Mucosa of descending colon (tissue), 3 donors: ENCODE measurements around the gene WNT10A. TPM values are rescaled to one million over a fixed set of nuclear protein-coding genes. Genes with fewer than 3 reads are reported as not detected.
"Not testable (repeated sequence)": the region's sequence is repeated elsewhere in the genome, so short reads cannot be mapped to it uniquely, and the experiment has no call there.

Source experiments
- ATAC-seq: fragments of 200-7000 bp; cut with Tn5 transposase; one replicate; pipeline ENCODE4 v1.9.1; 2020; ENCODE audit warnings: mild to moderate bottlenecking, moderate library complexity
- DNase-seq, 3 donors: peaks; one replicate each; pipeline ENCODE4 v3.0.0-alpha.2; 2020
- H3K36me3 ChIP-seq: fragments of 200-600 bp; one replicate; pipeline ENCODE4 v1.8.0; 2021; ENCODE audit warnings: low read depth, mild to moderate bottlenecking
- H3K4me1 ChIP-seq: fragments of 200-600 bp; one replicate; pipeline ENCODE4 v1.8.0; 2021; ENCODE audit warnings: low read depth, mild to moderate bottlenecking
- H3K4me3 ChIP-seq: fragments of 200-600 bp; one replicate; pipeline ENCODE4 v1.8.0; 2021; ENCODE audit warnings: mild to moderate bottlenecking
- H3K9me3 ChIP-seq: fragments of 200-600 bp; one replicate; pipeline ENCODE4 v1.8.0; 2021; ENCODE audit warnings: mild to moderate bottlenecking
- intact Hi-C, 2 donors: fragments of 100-400 bp; cut with DNase I in 1 of 2; cut with micrococcal nuclease in 1 of 2; formaldehyde crosslinking; loops; one replicate each; pipeline versions ENCODE4 v1.11.0 to v1.11.1; 2022; cut with DNase I, micrococcal nuclease
- total RNA-seq, 3 donors: library from RNA; stranded (reverse); fragmentation: NEBNext Ultra II Directional in 2 of 3; extraction: Animal tissue kit (Norgen Biotek cat#: 25700) in 2 of 3; gene quantifications; one replicate each; pipeline versions ENCODE4 v1.2.1 to v1.2.4, GENCODE V29; 2021 to 2023
- TF ChIP-seq, protein P1 (sequence below): fragments of 200-600 bp; IDR thresholded peaks from one replicate; pipeline ENCODE4 v1.8.0; 2022; ENCODE audit warnings: antibody characterized with exemption, mild to moderate bottlenecking
- donor health status: DM: no; HTN: no; CAD: no; lungs with moderate emphysema.
- donor health status: DM: no; HTN: no; CAD: no.
- donor health status: DM: no; HTN: yes; CAD: no.

WNT10A gene
- total RNA-seq, 3 donors from 2014 or later, result 0.17 to 1.1 (median 0.22) TPM

DNA sequence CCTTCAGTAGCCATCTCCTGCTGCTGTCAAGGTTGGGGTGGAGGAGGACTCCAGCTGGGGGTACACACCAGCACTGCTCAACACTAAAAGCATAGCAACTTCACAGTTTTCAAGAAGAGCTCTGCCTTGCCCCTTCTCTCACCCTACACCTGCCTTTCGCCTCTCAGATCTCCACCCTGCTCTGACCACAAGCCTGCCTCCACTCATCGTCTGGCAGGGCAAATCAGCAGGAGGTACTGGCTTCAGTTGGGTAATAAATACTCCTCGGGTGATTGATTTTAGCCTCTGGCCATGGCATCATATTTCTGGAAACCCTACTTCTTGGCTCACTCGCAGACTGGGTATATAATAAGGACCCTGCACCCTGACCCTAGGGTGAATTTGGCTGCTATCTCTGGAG lies 46.0 kb upstream of the WNT10A start:
- no peak for ATAC-seq
- intact Hi-C loops, result no loop called here
- H3K9me3 ChIP-seq, result no peaks in the 10 kb centered on the region
- TF ChIP-seq, protein P1, sequence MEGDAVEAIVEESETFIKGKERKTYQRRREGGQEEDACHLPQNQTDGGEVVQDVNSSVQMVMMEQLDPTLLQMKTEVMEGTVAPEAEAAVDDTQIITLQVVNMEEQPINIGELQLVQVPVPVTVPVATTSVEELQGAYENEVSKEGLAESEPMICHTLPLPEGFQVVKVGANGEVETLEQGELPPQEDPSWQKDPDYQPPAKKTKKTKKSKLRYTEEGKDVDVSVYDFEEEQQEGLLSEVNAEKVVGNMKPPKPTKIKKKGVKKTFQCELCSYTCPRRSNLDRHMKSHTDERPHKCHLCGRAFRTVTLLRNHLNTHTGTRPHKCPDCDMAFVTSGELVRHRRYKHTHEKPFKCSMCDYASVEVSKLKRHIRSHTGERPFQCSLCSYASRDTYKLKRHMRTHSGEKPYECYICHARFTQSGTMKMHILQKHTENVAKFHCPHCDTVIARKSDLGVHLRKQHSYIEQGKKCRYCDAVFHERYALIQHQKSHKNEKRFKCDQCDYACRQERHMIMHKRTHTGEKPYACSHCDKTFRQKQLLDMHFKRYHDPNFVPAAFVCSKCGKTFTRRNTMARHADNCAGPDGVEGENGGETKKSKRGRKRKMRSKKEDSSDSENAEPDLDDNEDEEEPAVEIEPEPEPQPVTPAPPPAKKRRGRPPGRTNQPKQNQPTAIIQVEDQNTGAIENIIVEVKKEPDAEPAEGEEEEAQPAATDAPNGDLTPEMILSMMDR, result no peak
- H3K4me3 ChIP-seq, result no peak overlapping the region
- DNase-seq, result no peak
- H3K4me1 ChIP-seq, result no peaks in the 10 kb centered on the region
- no peaks in the 10 kb centered on the region for H3K36me3 ChIP-seq

DNA sequence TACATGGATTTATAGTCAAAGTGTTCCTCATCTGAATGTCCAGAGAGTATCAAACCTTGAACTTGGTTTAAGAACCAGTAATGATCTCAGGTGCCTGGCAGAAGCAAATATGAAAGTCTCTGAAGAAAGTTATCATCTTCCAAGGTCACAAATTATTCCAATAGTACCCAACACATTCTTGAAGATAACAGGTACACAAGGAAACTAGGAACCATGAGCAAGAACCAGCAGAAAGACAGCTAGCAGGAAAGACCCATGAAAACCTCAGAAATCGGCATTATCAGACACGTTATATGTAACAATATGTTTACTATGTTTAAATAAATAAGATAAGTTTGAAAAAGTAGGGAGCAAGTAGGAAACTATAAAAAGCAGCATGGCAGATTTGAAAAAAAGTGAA lies 43.2 kb upstream of the WNT10A start:
- no peak for ATAC-seq
- TF ChIP-seq, protein P1, result no peak

DNA sequence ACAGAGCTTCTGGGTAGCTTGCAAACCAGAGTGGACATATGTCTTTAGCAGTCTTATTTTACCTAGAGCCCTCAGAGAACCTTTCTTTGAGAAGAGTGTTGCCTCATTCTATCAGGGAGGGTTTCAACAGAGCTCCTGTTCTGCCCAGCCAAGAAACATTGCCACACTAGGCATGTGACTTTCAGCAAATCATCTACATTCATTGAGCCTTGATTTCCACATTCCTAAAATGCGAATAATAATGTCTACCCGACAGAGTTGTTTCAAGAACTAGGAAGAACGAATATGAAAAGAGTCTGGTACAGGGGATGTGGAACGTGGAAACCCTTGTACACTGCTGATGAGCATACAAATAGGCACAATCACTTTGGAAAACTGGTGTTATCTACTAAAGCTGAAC lies 41.2 kb upstream of the WNT10A start:
- intact Hi-C loops, result no loop called here

More for the DNA sequence above, 43.2 kb upstream of the WNT10A start:
- Histone ChIP-seq H3K4me3 (no peak overlapping the region), H3K4me1 (no peaks in the 10 kb centered on the region), H3K9me3 (no peaks in the 10 kb centered on the region), H3K36me3 (no peaks in the 10 kb centered on the region)
- intact Hi-C loops, result no loop called here
- no peak for DNase-seq

DNA sequence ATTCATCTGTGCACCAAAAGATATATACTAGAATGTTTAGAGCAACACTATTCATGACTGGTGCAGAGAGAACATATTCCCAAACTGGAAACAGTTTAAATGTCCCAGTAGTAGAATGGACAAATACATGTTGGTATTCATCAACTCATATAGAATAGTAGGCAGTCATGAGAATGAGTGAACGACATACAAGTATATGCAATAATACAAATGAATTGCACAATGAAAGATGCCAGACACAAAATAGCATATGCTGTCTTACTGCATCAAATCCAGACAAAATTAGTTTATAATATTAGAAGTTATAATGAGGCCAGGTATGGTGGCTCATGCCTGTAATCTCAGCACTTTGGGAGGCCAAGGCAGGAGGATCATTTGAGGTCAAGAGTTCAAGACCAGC lies 40.8 kb upstream of the WNT10A start:
- intact Hi-C loops, result no loop called here
- no peaks in the 10 kb centered on the region for H3K9me3 ChIP-seq
- no peak overlapping the region for H3K4me3 ChIP-seq
- ATAC-seq (no peak), DNase-seq (no peak)
- H3K4me1 ChIP-seq, result no peaks in the 10 kb centered on the region
- H3K36me3 ChIP-seq, result no peaks in the 10 kb centered on the region
- TF ChIP-seq, protein P1, result no peak

More for the DNA sequence above, 41.2 kb upstream of the WNT10A start:
- no peak for ATAC-seq
- Histone ChIP-seq H3K4me3 (no peak overlapping the region), H3K36me3 (no peaks in the 10 kb centered on the region), H3K4me1 (no peaks in the 10 kb centered on the region), H3K9me3 (no peaks in the 10 kb centered on the region)
- no peak for DNase-seq
- TF ChIP-seq, protein P1, result no peak

DNA sequence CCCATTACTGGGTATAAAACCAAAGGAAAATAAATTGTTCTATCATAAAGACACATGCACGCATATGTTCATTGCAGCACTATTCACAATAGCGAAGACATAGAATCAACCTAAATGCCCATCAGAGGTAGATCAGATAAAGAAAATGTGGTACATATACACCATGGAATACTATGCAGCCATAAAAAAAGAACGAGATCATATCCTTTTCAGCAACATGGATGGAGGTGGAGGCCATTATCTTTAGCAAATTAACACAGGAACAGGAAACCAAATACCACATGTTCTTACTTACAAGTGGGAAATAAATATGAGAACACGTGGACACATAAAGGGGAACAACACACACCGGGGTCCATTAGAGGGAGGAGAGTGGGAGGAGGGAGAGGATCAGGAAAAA lies 36.3 kb upstream of the WNT10A start:
- intact Hi-C loops, H3K36me3 ChIP-seq, H3K4me3 ChIP-seq, H3K4me1 ChIP-seq, H3K9me3 ChIP-seq, DNase-seq, ATAC-seq: not testable (repeated sequence)

DNA sequence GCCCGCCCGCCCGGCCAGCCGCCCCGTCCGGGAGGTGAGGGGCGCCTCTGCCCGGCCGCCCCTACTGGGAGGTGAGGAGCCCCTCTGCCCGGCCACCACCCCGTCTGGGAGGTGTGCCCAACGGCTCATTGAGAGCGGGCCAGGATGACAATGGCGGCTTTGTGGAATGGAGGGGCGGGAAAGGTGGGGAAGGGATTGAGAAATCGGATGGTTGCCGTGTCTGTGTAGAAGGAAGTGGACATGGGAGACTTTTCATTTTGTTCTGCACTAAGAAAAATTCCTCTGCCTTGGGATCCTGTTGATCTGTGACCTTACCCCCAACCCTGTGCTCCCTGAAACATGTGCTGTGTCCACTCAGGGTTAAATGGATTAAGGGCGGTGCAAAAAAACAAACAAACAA lies 33.7 kb upstream of the WNT10A start:
- intact Hi-C loops, result loop anchor here in 1 of 2 donors (5.0 kb wide), 1 partner anchor 135 kb away; the partner anchor contains the start of gene TTLL4
- ATAC-seq, DNase-seq, H3K4me3 ChIP-seq, H3K4me1 ChIP-seq, H3K36me3 ChIP-seq, H3K9me3 ChIP-seq: not testable (repeated sequence)

DNA sequence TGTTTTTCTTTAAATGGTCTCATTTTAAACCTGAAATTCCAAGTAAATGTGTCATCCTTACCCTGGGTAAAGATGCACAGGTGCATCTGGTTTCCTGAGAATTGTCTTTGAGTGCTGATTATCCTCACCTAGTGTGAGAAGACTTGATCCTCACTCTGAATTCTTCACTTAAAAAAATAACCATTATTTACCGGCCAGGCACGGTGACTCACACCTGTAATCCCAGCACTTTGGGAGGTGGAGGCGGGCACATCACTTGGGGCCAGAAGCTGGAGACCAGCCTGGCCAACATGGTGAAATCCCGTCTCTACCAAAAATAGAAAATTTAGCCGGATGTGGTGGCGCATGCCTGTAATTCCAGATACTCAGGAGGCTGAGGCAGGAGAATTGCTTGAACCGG lies 30.9 kb upstream of the WNT10A start:
- Histone ChIP-seq H3K36me3 (no peaks in the 10 kb centered on the region), H3K9me3 (no peaks in the 10 kb centered on the region), H3K4me3 (no peak overlapping the region), H3K4me1 (no peaks in the 10 kb centered on the region)
- ATAC-seq (no peak), DNase-seq (no peak)
- intact Hi-C loops, result loop anchor here in 1 of 2 donors (5.0 kb wide), 1 partner anchor 137 kb away; the partner anchor contains the start of gene TTLL4
- TF ChIP-seq, protein P1, result no peak
